AG09319 (cell line): Measurements from ENCODE around the gene GDPD5.

Experiments
- DNase-seq: peaks from one replicate; pipeline ENCODE4 v3.0.0-alpha.2; 2010; ENCODE audit warnings: low read depth; ENCODE audit errors: extremely low read depth
- TF ChIP-seq, protein P1 (sequence below): IDR thresholded peaks from 2 replicates; pipeline ENCODE4 v1.5.1; 2011; ENCODE audit warnings: low read depth, mild to moderate bottlenecking, inconsistent platforms, low read length, moderate library complexity

Gene GDPD5

GRCh38 chr11:75467881-75468280 is 57.9 kb downstream of the GDPD5 start:
- no peak for DNase-seq
- TF ChIP-seq, protein P1, sequence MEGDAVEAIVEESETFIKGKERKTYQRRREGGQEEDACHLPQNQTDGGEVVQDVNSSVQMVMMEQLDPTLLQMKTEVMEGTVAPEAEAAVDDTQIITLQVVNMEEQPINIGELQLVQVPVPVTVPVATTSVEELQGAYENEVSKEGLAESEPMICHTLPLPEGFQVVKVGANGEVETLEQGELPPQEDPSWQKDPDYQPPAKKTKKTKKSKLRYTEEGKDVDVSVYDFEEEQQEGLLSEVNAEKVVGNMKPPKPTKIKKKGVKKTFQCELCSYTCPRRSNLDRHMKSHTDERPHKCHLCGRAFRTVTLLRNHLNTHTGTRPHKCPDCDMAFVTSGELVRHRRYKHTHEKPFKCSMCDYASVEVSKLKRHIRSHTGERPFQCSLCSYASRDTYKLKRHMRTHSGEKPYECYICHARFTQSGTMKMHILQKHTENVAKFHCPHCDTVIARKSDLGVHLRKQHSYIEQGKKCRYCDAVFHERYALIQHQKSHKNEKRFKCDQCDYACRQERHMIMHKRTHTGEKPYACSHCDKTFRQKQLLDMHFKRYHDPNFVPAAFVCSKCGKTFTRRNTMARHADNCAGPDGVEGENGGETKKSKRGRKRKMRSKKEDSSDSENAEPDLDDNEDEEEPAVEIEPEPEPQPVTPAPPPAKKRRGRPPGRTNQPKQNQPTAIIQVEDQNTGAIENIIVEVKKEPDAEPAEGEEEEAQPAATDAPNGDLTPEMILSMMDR: no peak

DNA sequence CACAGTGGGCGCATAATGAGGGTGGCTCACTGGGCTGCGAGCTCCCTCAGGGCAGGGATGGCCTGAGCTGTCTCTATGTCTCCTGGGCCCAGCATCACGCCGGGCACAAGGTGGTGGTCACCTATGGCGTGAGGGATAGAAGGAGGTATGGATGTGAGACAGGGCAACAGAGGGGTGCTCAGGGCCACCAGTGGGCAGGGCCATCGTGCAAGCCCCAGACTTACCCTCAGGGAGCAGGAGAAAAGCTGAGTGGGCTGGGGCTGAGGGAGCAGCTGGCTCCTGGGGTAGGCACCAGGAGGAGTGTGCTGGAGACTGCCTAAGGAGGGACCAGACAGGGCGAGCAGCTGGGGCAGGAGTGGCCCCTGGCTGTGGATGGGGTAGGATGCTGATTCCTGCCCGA is 58.4 kb downstream of the GDPD5 start:
- no peak for DNase-seq
- TF ChIP-seq, protein P1: no peak

DNA sequence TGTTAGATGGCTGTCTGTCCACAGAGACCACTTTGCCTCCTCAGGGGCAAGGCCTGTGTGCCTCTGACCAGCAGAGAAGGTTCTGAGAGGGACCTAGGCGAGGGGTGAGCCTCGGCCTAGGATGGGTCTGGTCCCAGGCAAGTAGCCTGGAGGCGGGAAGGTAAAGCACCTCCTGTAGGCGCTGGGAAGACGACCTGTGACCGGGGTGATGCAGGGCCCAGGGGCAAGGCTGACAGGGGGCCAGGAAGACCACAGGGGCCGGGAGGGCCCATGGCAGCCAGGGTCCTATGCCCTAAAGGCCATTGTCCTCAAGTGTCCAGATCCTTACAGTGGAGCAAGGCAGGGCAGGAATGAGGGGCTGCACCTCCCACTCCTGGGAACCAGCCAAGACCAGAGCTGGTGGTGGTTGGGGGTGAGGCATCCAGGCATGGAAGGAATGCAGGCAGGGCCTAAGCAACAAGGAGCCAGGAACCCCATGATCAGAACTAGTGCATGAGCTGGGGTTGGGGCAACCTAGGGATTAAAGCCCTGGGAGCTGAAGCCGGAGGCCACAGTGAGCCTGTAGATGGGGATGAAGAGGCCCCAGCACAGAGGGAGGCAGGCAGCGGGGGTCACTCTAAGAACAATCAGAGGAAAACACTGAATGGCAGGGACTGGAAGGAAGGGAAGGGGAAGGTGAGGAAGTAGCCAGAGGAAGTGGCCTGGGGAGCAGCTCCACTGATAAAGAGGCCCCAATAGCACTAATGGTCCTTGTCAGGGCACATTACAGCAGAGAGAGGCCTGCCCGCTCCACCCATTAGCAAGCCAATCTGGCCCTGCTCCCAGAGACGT is 59.8 kb downstream of the GDPD5 start:
- TF ChIP-seq, protein P1: no peak

GRCh38 chr11:75463106-75463774 is 62.5 kb downstream of the GDPD5 start:
- TF ChIP-seq, protein P1: no peak
- no peak for DNase-seq

More for the DNA sequence above, 59.8 kb downstream of the GDPD5 start:
- no peak for DNase-seq

DNA sequence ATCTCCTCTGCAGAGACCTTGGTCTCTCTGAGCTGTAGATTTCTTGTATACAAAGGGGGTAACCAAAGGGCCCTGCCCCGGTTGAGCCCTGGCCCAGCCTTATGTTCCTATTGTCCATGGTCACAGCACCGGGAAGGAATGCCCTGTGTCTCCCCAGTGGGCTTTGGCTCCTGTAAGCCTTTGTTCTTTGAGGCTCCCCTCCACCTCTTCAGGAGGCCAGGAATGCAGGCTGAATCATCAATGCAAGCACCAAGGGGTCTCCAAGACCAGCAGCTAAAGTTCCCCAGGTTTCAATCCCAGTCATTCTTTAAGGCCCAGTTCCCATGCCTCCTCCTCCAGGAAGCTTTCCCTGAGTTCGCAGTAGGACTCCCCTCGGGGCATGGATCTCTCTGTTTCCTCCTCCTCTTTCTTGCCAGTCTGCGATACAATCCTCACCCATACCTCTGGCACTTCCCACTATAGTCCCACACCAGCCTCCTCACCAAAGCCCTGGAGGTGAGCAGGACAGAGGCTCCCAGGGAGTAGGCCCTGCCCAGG is 63.6 kb downstream of the GDPD5 start:
- TF ChIP-seq, protein P1: no peak
- DNase-seq: no peak

GRCh38 chr11:75461151-75461550 is 64.6 kb downstream of the GDPD5 start:
- DNase-seq: no peak

More at GRCh38 chr11:75461151-75461550, 64.6 kb downstream of the GDPD5 start:
- TF ChIP-seq, protein P1: no peak
